MCF 10A (cell line): ENCODE data around the gene FAM193B. TPM values are rescaled to one million over a fixed set of nuclear protein-coding genes. Genes with fewer than 3 reads are reported as not detected.
A peak's percentile ranks its signal among the peaks of the same experiment; 100 is the strongest.

Experiments used
- BruUV-seq: library from RNA; stranded (reverse); fragments of 400-500 nt; replicated peaks from 2 replicates; lab custom pipeline; 2021; lab: Mats Ljungman, UMichigan
- CTCF ChIA-PET: fragments of 300-600 bp; sonication (Branson Sonifier 250); formaldehyde crosslinking; extraction: SDS; loops from one replicate; lab custom pipeline; 2021; ENCODE audit warnings: antibody characterized with exemption, inconsistent platforms; lab: Yijun Ruan, JAX
- POLR2A ChIA-PET: fragments of 300-600, 350-650 bp; sonication (Branson Sonifier 250); formaldehyde crosslinking; extraction: SDS; loops from one replicate; lab custom pipeline; 2020; ENCODE audit warnings: antibody characterized with exemption, inconsistent platforms; lab: Yijun Ruan, JAX
- DNase-seq: peaks from one replicate; pipeline ENCODE4 v3.0.0-alpha.2; 2018; ENCODE audit not compliant: unreplicated experiment
- H3K27ac Mint-ChIP-seq: one replicate; pipeline ENCODE4 v1.8.0; 2022; ENCODE audit warnings: mild to moderate bottlenecking, low read depth, mixed read lengths; ENCODE audit not compliant: unreplicated experiment
- H3K27me3 Mint-ChIP-seq: one replicate; pipeline ENCODE4 v1.8.0; 2022; ENCODE audit warnings: mixed read lengths; ENCODE audit not compliant: insufficient read depth, unreplicated experiment
- H3K36me3 Mint-ChIP-seq: one replicate; pipeline ENCODE4 v1.8.0; 2022; ENCODE audit warnings: mild to moderate bottlenecking, moderate library complexity, mixed read lengths; ENCODE audit not compliant: insufficient read depth, unreplicated experiment
- H3K4me1 Mint-ChIP-seq: one replicate; pipeline ENCODE4 v1.8.0; 2022; ENCODE audit warnings: mixed read lengths; ENCODE audit not compliant: insufficient read depth, unreplicated experiment
- H3K4me3 Mint-ChIP-seq: one replicate; pipeline ENCODE4 v1.8.0; 2022; ENCODE audit warnings: mild to moderate bottlenecking, moderate library complexity, mixed read lengths; ENCODE audit not compliant: unreplicated experiment
- H3K9me3 Mint-ChIP-seq: one replicate; pipeline ENCODE4 v1.8.0; 2022; ENCODE audit warnings: mixed read lengths; ENCODE audit not compliant: unreplicated experiment
- intact Hi-C: fragments of 100-400 bp; cut with micrococcal nuclease; formaldehyde crosslinking; loops from 2 replicates; pipeline ENCODE4 v1.14.1; 2022
- total RNA-seq: library from RNA; stranded (reverse); gene quantifications from 2 replicates; pipeline ENCODE4 v1.2.3, GENCODE V29; 2022
- TF ChIP-seq, protein P1 (sequence below): fragments of 200-600 bp; IDR thresholded peaks from one replicate; pipeline ENCODE4 v1.8.0; 2022; ENCODE audit warnings: antibody characterized with exemption, mild to moderate bottlenecking; ENCODE audit not compliant: unreplicated experiment

FAM193B gene
- total RNA-seq, 1 experiment from 2014 or later, result 80.4 TPM

DNA sequence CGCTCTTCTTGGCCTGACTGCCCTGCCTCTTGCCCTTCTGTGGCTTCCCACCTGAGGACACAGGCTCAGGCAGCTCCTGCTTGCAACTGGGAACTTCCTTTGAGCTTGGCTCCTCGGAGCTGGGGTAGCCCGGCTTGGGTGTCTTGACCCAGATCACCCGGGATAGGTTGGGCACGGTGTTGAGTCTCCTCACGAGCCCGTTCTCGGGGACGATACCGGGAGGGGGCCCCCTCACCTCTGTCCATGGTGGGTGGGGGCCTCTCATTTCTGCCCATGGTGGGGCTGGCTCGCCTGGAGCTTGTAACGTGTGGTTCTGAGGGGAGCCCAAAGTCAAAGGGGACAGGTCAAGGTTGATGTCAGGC, 29.8 kb downstream of the FAM193B start:
- ChIA-PET POLR2A (interaction anchor here (1.0 to 2.3 kb wide), 5 partner anchors 20 to 68 kb away, joined by 3 to 9 read pairs (median 3); partner anchors contain the start of genes PDLIM7 and TMED9), CTCF (interaction anchor here (0.9 to 1.0 kb wide), 2 partner anchors 23 to 215 kb away, joined by 3 to 5 read pairs; no protein-coding TSS in a partner anchor)
- peaks cover 38% of the 10 kb centered on the region for H3K36me3 Mint-ChIP-seq
- H3K9me3 Mint-ChIP-seq, result no peaks in the 10 kb centered on the region
- no peak for DNase-seq
- H3K27me3 Mint-ChIP-seq, result no peaks in the 10 kb centered on the region
- no peak overlapping the region for H3K27ac Mint-ChIP-seq
- TF ChIP-seq, protein P1, sequence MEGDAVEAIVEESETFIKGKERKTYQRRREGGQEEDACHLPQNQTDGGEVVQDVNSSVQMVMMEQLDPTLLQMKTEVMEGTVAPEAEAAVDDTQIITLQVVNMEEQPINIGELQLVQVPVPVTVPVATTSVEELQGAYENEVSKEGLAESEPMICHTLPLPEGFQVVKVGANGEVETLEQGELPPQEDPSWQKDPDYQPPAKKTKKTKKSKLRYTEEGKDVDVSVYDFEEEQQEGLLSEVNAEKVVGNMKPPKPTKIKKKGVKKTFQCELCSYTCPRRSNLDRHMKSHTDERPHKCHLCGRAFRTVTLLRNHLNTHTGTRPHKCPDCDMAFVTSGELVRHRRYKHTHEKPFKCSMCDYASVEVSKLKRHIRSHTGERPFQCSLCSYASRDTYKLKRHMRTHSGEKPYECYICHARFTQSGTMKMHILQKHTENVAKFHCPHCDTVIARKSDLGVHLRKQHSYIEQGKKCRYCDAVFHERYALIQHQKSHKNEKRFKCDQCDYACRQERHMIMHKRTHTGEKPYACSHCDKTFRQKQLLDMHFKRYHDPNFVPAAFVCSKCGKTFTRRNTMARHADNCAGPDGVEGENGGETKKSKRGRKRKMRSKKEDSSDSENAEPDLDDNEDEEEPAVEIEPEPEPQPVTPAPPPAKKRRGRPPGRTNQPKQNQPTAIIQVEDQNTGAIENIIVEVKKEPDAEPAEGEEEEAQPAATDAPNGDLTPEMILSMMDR, result no peak
- peaks cover 7% of the 10 kb centered on the region for H3K4me1 Mint-ChIP-seq
- BruUV-seq, result TSS peak; percentile 14
- H3K4me3 Mint-ChIP-seq, result no peak overlapping the region
- intact Hi-C loops, result no loop called here

DNA sequence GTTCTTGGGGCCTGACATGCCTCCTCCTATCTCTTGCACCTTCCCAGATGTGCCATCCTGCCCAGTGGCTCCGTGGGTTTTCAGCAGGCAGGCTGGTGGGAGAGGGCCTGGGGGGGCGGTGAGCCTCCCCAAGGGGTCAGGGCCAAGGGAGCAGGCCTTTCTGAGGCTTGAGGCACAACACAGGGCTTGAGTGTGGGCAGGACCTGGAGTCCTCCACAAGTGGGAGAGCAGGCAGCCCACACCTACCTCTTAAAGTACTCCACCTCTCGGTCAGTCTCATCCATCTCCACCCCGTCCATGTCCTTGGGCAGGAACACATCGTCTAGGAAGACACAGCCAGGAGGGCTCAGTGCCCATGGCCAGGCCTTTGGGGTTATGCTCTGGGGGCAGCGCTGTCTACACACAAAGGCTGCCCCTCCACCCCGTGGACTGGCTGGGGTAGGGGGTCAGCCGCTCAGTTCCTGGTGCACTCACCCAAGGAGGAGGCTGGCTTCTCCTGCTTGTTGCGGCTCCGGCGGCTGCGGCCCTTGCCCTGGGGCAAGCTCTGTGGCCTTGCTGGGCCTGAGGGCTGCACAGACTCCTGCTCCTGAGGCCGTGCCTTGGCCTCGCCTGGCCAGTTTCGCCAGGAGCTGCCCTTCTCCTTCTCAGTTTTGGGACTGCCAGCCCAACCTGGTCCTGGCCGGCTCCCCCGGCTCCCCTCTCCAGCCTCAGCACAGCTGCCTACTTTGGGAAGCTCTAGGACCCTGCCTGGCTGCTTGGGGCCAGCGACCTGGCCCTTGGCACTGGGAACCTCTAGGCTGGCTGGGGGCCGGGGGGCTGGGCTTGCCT, 30.4 kb downstream of the FAM193B start:
- Mint-ChIP-seq H3K36me3 (peaks cover 33% of the 10 kb centered on the region), H3K9me3 (no peaks in the 10 kb centered on the region), H3K27ac (no peak overlapping the region), H3K27me3 (no peaks in the 10 kb centered on the region), H3K4me1 (peaks cover 12% of the 10 kb centered on the region), H3K4me3 (no peak overlapping the region)
- TF ChIP-seq, protein P1, result no peak
- BruUV-seq, result no TSS peak
- intact Hi-C loops, result no loop called here
- ChIA-PET POLR2A (interaction anchor here (1.0 to 2.3 kb wide), 3 partner anchors 22 to 45 kb away, joined by 3 to 9 read pairs (median 3); partner anchors contain the start of gene PDLIM7), CTCF (no interaction called here)
- DNase-seq, result no peak

GRCh38 chr5:177520916-177521513, 33.3 kb downstream of the FAM193B start:
- BruUV-seq, result no TSS peak
- H3K36me3 Mint-ChIP-seq, result peaks cover 43% of the 10 kb centered on the region
- ChIA-PET POLR2A (interaction anchor here (0.9 to 5.1 kb wide), 2 partner anchors 20 to 24 kb away, joined by 3 to 31 read pairs; no protein-coding TSS in a partner anchor), CTCF (interaction anchor here (0.5 to 2.9 kb wide), 8 partner anchors 13 to 244 kb away, joined by 3 to 12 read pairs (median 3); no protein-coding TSS in a partner anchor)
- H3K4me1 Mint-ChIP-seq, result peaks cover 18% of the 10 kb centered on the region
- no peaks in the 10 kb centered on the region for H3K9me3 Mint-ChIP-seq
- no peaks in the 10 kb centered on the region for H3K27me3 Mint-ChIP-seq
- no peak overlapping the region for H3K4me3 Mint-ChIP-seq
- TF ChIP-seq, protein P1, result no peak
- peak overlapping the region; percentile 55 for H3K27ac Mint-ChIP-seq
- intact Hi-C loops, result no loop called here
- no peak for DNase-seq

DNA sequence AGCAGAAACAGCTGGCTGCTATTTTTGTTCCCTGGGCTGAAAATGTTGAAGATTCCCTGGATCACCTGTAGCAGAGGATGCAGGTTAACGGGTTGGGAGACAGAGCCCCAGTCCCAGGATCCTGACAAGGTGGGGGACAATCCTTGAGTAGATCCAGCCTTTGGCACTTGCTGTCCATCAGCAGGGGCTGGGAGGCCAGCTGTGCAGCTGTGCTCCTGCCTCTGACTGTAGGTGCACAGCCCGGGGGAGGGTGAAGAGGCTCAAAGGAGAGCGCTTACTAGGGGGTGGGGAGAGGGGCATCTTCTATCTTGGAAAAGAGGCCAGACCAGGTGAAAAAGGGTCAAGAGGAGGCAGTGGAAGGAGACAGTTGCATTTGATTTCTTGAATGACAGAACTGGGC, 34.1 kb downstream of the FAM193B start:
- BruUV-seq, result no TSS peak
- peak overlapping the region; percentile 55 for H3K27ac Mint-ChIP-seq
- POLR2A ChIA-PET, result interaction anchor here (5.1 kb wide), 1 partner anchor 25 kb away, joined by 31 read pairs; no protein-coding TSS in a partner anchor
- TF ChIP-seq, protein P1, result no peak
- intact Hi-C loops, result no loop called here
- no peak for DNase-seq
- peaks cover 50% of the 10 kb centered on the region for H3K36me3 Mint-ChIP-seq
- H3K4me3 Mint-ChIP-seq, result no peak overlapping the region
- H3K4me1 Mint-ChIP-seq, result peaks cover 24% of the 10 kb centered on the region
- H3K9me3 Mint-ChIP-seq, result no peaks in the 10 kb centered on the region
- CTCF ChIA-PET, result interaction anchor here (0.9 to 2.9 kb wide), 4 partner anchors 14 to 87 kb away, joined by 3 to 12 read pairs (median 4); no protein-coding TSS in a partner anchor
- no peaks in the 10 kb centered on the region for H3K27me3 Mint-ChIP-seq
